ENCODE measurements around the gene KIF1A. TPM values are rescaled to one million over a fixed set of nuclear protein-coding genes. Genes with fewer than 3 reads are reported as not detected.

KIF1A gene
- total and polyA plus RNA-seq, 2 donors (not counting 3 experiments of a cell fraction or from before 2014, with no cell fraction given) = 0.11 to 0.64 TPM

DNA sequence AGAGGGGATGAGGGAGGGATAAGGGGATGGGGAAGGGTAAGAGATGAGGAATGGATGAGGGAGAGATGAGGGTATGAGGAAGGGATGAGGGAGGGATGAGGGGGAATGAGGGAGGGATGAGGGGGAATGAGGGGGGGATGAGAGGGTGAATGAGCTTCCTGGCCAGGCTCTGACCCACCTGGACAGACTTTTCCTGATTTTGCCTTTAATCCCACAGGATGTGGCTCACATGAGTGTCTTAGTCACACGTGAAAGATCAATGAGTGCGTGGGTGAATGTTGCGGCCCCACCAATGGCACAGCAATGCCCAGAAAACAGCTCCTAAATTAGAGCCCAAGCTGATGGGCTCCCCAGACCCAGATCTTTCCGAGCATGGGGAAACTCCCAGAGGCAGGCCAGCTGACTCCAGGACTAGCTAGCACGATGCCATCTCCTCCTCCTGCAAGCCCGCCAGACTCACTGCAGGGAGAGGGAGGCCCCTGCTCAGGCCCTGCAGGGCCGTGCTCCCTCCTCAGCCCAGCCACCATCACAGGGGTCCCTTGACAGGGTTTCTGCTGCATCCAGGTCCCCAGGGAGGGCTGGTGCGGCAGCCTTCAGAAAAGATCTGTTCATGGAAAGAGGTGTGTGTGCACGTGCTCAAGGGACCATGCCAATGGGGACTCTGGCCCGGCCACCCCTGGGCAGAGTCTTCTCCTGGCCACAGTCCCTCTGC, 87.0 kb downstream of the KIF1A start:
- H3K27ac ChIP-seq (ENCODE audit: insufficient read depth, low read depth, low read length) = no peak overlapping the region
- H3K9me3 ChIP-seq (replicated peaks; ENCODE audit: control insufficient read depth, insufficient read depth, low read length) = no peaks in the 10 kb centered on the region
- no peak overlapping the region for H3K9ac ChIP-seq (replicated peaks; ENCODE audit: extremely low read depth, insufficient read depth, low read length)
- H3K36me3 ChIP-seq (ENCODE audit: control insufficient read depth in 2 of 2, extremely low read depth in 1 of 2, insufficient read depth in 2 of 2, low read length in 2 of 2) = no peaks in the 10 kb centered on the region
- H3K79me2 ChIP-seq (ENCODE audit: control insufficient read depth, insufficient read depth, low read length) = no peaks in the 10 kb centered on the region
- intact Hi-C loops (cut with micrococcal nuclease) (no loop called here), dilution Hi-C loops (cut with MboI; ENCODE audit: extremely low pct_ligation_motif_present, low sequenced_read_pairs) (no loop called here)
- H2AFZ ChIP-seq (ENCODE audit: low read depth, low read length) = no peak overlapping the region
- DNase-seq (ENCODE audit: low read depth, low spot score) = no peak
- no peaks in the 10 kb centered on the region for H3K9me1 ChIP-seq (replicated peaks; ENCODE audit: control insufficient read depth, extremely low read depth, insufficient read depth, low read length)
- no peak overlapping the region for H3K4me3 ChIP-seq (replicated peaks in 1 of 3; ENCODE audit: insufficient read depth in 1 of 3, low read depth in 1 of 3, low read length in 3 of 3)
- H3K4me1 ChIP-seq (ENCODE audit: control insufficient read depth, extremely low read depth, insufficient read depth, low read length) = no peaks in the 10 kb centered on the region
- H4K20me1 ChIP-seq (replicated peaks; ENCODE audit: control insufficient read depth, extremely low read depth, insufficient read depth, low read length) = no peaks in the 10 kb centered on the region
- no peaks in the 10 kb centered on the region for H3K27me3 ChIP-seq (ENCODE audit: control insufficient read depth in 2 of 2, insufficient read depth in 2 of 2, low read length in 2 of 2)
- no peak for FAIRE-seq
- no TSS peak for BruUV-seq (replicated peaks)
- CTCF ChIA-PET = no interaction called here
- H3K4me2 ChIP-seq (ENCODE audit: insufficient read depth, low read length) = no peak overlapping the region
- TF ChIP-seq GATA2 (IDR thresholded peaks at IDR 0.05; ENCODE audit: insufficient read depth, insufficient read length, low read depth, low read length) = no peak
- TF ChIP-seq POLR2A (IDR thresholded peaks at IDR 0.05; ENCODE audit: low read depth, low read length) = no peak
- POLR2A ChIA-PET = no interaction called here

DNA sequence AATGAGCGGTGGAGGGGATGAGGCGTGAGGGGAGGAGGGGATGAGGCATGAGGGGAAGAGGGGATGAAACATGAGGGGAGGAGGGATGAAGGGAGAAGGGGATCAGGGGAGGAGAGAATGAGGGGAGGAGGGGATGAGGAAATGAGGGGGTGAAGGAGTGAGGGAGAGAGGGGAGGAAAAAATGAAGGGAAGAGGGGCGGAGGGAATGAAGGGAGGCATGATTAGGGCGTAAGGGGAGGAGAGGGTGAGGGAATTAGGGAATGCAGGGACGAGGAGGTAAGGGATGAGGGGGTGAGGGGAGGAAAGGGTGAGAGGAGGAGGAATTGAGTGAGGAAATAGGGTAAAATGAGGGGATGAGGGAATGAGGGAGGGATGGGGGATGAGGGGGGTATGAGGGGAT, 87.8 kb downstream of the KIF1A start:
- BruUV-seq (replicated peaks) = no TSS peak
- POLR2A ChIA-PET = no interaction called here
- CTCF ChIA-PET = no interaction called here
- Histone ChIP-seq H3K79me2 (ENCODE audit: control insufficient read depth, insufficient read depth, low read length) (no peaks in the 10 kb centered on the region), H3K9me1 (replicated peaks; ENCODE audit: control insufficient read depth, extremely low read depth, insufficient read depth, low read length) (no peaks in the 10 kb centered on the region), H2AFZ (ENCODE audit: low read depth, low read length) (no peak overlapping the region), H3K27ac (ENCODE audit: insufficient read depth, low read depth, low read length) (no peak overlapping the region), H4K20me1 (replicated peaks; ENCODE audit: control insufficient read depth, extremely low read depth, insufficient read depth, low read length) (no peaks in the 10 kb centered on the region), H3K36me3 (ENCODE audit: control insufficient read depth in 2 of 2, extremely low read depth in 1 of 2, insufficient read depth in 2 of 2, low read length in 2 of 2) (no peaks in the 10 kb centered on the region), H3K4me2 (ENCODE audit: insufficient read depth, low read length) (no peak overlapping the region), H3K27me3 (ENCODE audit: control insufficient read depth in 2 of 2, insufficient read depth in 2 of 2, low read length in 2 of 2) (no peaks in the 10 kb centered on the region), H3K4me3 (replicated peaks in 1 of 3; ENCODE audit: insufficient read depth in 1 of 3, low read depth in 1 of 3, low read length in 3 of 3) (no peak overlapping the region), H3K9ac (replicated peaks; ENCODE audit: extremely low read depth, insufficient read depth, low read length) (no peak overlapping the region), H3K4me1 (ENCODE audit: control insufficient read depth, extremely low read depth, insufficient read depth, low read length) (no peaks in the 10 kb centered on the region), H3K9me3 (replicated peaks; ENCODE audit: control insufficient read depth, insufficient read depth, low read length) (no peaks in the 10 kb centered on the region)
- TF ChIP-seq POLR2A (IDR thresholded peaks at IDR 0.05; ENCODE audit: low read depth, low read length) (no peak), EZH2 (IDR thresholded peaks at IDR 0.05; ENCODE audit: borderline replicate concordance, low read depth, low read length, severe bottlenecking) (no peak), GATA2 (IDR thresholded peaks at IDR 0.05; ENCODE audit: insufficient read depth, insufficient read length, low read depth, low read length) (no peak), POLR2AphosphoS5 (IDR thresholded peaks at IDR 0.05; ENCODE audit: insufficient read depth, low read depth, low read length) (no peak), FOS (IDR thresholded peaks at IDR 0.05; ENCODE audit: borderline replicate concordance, insufficient read depth, low read length) (no peak), MYC (IDR thresholded peaks at IDR 0.05; ENCODE audit: low read depth, low read length) (no peak), MAX (IDR thresholded peaks at IDR 0.05; ENCODE audit: insufficient read depth, insufficient read length) (no peak), JUN (IDR thresholded peaks at IDR 0.05; ENCODE audit: borderline replicate concordance, insufficient read depth, insufficient read length, low read depth) (no peak)
- TF ChIP-seq, protein P1, sequence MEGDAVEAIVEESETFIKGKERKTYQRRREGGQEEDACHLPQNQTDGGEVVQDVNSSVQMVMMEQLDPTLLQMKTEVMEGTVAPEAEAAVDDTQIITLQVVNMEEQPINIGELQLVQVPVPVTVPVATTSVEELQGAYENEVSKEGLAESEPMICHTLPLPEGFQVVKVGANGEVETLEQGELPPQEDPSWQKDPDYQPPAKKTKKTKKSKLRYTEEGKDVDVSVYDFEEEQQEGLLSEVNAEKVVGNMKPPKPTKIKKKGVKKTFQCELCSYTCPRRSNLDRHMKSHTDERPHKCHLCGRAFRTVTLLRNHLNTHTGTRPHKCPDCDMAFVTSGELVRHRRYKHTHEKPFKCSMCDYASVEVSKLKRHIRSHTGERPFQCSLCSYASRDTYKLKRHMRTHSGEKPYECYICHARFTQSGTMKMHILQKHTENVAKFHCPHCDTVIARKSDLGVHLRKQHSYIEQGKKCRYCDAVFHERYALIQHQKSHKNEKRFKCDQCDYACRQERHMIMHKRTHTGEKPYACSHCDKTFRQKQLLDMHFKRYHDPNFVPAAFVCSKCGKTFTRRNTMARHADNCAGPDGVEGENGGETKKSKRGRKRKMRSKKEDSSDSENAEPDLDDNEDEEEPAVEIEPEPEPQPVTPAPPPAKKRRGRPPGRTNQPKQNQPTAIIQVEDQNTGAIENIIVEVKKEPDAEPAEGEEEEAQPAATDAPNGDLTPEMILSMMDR (IDR thresholded peaks at IDR 0.05; ENCODE audit: extremely low read depth in 1 of 2, insufficient read depth in 1 of 2, low read depth in 1 of 2, low read length in 2 of 2) = no peak
- dilution Hi-C loops (cut with MboI; ENCODE audit: extremely low pct_ligation_motif_present, low sequenced_read_pairs) (no loop called here), intact Hi-C loops (cut with micrococcal nuclease) (no loop called here)
- DNase-seq (ENCODE audit: low read depth, low spot score) (no peak), FAIRE-seq (no peak)

All from endothelial cell of umbilical vein (primary cell).